Measurements from ENCODE around the gene RNF130.

The RNF130 gene

DNA sequence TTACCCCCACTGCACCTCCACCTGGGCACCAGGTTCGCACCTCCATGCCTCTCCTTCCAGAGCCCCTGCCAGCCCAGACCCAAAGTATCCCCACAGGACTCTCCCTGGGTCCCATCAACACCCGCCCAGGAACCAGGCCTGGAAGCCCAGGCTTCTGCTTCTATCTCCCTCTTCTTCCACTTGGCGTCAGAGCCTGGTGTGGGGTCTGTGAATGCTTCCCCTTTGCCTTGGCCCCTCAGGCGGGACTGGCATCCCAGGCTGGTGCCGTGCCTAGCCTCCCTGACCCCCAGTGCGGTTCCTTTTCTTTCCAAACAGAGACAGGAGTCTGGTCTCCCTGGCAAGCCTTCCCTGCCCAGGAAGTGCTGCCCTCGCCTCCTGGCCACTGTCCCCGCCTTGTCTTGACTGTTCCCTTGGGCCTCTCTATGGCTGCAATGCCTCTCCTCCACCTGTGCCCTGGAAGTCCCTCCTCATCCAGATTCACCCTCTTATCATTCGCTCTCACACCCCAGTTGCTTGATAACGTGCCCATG, 156.1 kb downstream of the RNF130 start:
- no peak for DNase-seq (ENCODE audit: low spot score)

DNA sequence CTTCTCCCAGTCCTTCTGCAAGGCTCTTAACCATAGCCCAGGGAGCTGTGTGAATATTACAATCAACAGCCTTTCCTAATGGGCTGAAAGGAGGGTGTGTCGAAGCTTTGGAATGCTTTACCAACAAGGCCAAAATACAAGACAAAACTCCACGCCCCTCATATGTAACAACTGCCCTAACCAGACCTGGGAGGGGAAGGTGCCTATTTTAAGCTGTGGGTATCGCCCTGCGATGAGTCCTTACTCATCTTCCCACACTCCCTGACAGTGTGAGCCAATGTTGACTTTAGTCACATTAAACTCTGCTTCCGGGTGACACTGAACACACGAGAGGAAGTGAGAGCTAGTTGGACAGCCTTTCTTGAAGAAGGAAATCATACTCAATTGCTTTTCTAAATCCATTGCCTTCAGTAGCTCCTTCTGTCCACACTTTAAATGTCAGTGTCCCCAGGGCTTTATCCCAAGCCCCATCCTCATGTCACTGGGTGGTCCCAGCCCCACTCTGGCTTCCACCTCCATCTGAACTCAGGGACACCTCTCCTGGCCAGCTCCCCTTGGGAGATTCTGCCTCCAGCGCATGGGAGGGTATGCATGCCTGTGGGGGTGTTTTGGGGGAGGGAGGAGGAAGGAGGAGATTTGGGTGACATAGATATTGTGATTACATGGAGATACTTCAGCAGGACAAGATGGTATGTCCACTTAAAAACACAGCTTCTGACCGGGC, 157.4 kb downstream of the RNF130 start:
- no peak for DNase-seq (ENCODE audit: low spot score)

DNA sequence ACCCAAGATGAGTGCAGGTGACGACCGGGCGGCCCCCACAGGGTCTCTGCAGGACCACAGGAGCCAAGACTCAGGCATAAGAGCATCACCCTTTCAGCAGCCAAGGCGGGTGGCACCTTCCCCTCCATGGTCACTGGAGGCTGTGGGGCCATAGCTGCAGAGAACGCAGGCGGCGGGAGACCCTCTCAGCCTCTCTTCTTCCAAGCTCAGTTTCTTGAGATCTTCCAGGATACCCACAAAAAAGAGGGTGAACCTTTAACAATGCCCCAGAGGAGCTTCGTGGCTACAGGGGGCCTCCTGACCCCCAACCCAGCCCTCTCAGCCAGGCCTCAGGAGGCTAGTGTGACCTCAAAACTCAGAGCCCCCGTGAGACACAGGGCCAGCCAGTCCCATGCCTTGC, 158.1 kb downstream of the RNF130 start:
- DNase-seq (ENCODE audit: low spot score) = no peak

DNA sequence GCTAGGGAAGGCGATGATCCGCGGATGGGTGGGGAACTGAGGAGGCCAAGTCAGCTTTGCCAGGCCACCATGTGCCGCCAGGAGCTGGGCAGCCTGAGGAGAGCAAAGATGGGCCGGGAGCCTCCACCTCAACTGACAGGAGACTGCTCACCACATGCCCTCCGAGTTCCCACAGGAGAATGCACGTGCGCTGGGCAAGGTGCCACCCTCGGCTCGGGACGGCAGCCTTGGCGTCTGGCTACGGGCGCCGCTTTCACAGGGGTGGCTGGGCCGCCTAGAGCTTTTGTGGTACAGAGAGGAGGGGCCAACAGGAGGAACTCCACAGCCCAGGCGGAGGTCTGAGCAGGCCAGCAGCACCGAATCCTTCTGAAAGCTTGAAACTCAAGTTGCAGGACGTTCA, 158.6 kb downstream of the RNF130 start:
- peak; percentile 47 for DNase-seq (ENCODE audit: low spot score)

DNA sequence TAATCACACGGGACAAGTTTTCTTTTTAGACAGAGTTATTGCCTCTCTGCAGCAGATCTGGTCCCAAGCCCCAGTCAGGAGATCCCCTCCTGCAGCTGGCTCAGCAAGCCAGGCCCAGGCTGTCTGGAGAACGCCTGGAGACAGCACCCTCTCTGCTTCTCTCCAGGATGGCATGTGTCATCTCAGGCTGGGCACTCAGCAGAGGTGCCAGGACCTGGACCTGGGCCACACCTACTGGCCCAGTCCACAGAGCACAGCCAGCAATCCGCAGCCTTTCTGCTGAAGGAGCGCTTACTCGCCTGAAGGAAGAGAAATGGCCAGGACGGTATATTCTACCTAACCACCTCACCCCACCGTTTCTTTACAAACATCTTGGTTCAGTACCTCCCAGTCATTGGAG, 159.2 kb downstream of the RNF130 start:
- DNase-seq (ENCODE audit: low spot score) = no peak

DNA sequence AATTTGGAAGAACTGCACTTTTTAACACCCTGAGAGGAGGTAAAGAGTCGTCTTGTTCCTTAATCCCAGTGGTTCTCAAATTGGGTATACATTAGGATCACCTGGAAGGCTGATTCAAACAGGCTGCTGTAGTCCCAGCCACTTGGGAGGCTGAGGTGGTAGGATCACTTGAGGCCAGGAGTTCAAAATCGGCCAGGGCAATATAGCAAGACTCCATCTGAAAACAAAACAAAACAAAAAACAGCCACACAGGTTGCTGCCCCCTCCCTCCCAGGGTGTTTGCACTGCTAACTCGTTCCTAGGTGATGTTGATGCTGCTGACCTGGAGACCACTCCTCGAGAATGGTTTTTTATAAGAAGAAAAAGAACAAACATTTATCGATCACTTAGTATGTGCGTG, 162.3 kb downstream of the RNF130 start:
- DNase-seq (ENCODE audit: low spot score) = no peak

- DNase-seq (ENCODE audit: low spot score) = no peak
These were observed 163.0 kb downstream of the RNF130 start for GRCh38 chr5:179908528-179908927.

GRCh38 chr5:179907556-179908324, 163.8 kb downstream of the RNF130 start, which contains the start of gene TBC1D9B:
Gene TBC1D9B, minus strand, starts transcription at chr5:179907897. Its CDS starts 76 bp downstream, at chr5:179907821.
- peak; percentile 72 for DNase-seq (ENCODE audit: low spot score)

- DNase-seq (ENCODE audit: low spot score) = peak; percentile 34
These were observed 164.6 kb downstream of the RNF130 start for GRCh38 chr5:179906795-179907555.

- no peak for DNase-seq (ENCODE audit: low spot score)
These were observed 165.2 kb downstream of the RNF130 start for GRCh38 chr5:179906294-179906794.

DNA sequence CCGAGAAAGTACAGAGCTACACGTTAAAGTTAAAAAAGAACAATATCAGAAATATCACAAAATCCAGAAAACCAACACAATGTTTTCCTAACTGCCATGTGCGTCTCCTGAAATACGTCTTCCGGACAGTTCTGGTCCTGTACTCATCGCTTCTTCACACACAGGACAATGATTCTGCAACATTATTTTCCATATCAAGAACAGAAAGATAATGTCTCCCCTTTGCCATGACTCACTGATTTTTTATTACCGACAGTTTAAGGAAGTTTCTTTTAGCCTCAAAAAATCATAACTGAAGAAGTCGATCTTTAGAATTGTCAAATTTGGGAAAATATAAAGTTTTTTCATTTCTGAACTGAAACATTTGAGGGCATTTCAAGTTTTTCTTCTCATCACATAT, 166.4 kb downstream of the RNF130 start:
- DNase-seq (ENCODE audit: low spot score) = no peak
